Keratinocyte (primary cell): ENCODE data around the gene FOXO1. TPM values are rescaled to one million over a fixed set of nuclear protein-coding genes. Genes with fewer than 3 reads are reported as not detected.

Source experiments
- DNase-seq: peaks from one replicate; pipeline ENCODE4 v3.0.0-alpha.2; 2011; ENCODE audit warnings: low read depth, missing footprints, low spot score
- FAIRE-seq: peaks from 2 replicates; lab custom pipeline; 2011; peaks lifted over from hg19 to GRCh38; lab: Jason Lieb, UNC
- H2AFZ ChIP-seq: 2 replicates; pipeline ENCODE4 v1.6.0; 2012; ENCODE audit warnings: low read length, control low read depth, inconsistent platforms; ENCODE audit not compliant: control insufficient read depth
- H3K27ac ChIP-seq: 2 replicates; pipeline ENCODE4 v1.5.1; 2011; ENCODE audit warnings: low read length; ENCODE audit not compliant: control insufficient read depth, insufficient read depth
- H3K27me3 ChIP-seq: 3 replicates; pipeline ENCODE4 v1.6.0; 2011; ENCODE audit warnings: low read length; ENCODE audit not compliant: control insufficient read depth, insufficient read depth; ENCODE audit errors: extremely low read depth
- H3K36me3 ChIP-seq, 2 experiments: 2 replicates in 1 of 2; 3 replicates in 1 of 2; pipeline ENCODE4 v1.5.1; 2011; ENCODE audit warnings: low read length in 2 of 2, mild to moderate bottlenecking in 1 of 2; ENCODE audit not compliant: control insufficient read depth in 2 of 2, insufficient read depth in 2 of 2; ENCODE audit errors: extremely low read depth in 1 of 2
- H3K4me1 ChIP-seq: 3 replicates; pipeline ENCODE4 v1.5.1; 2011; ENCODE audit warnings: low read length; ENCODE audit not compliant: control insufficient read depth, insufficient read depth; ENCODE audit errors: extremely low read depth
- H3K4me2 ChIP-seq: 3 replicates; pipeline ENCODE4 v1.6.0; 2011; ENCODE audit warnings: low read depth, low read length; ENCODE audit not compliant: control insufficient read depth, insufficient read depth; ENCODE audit errors: extremely low read depth
- H3K4me3 ChIP-seq, 3 experiments: fragments of 200-600 bp in 1 of 3; sonication (generic) in 1 of 3; 2 replicates in 2 of 3; 3 replicates in 1 of 3; pipeline ENCODE4 v1.5.1; 2011 to 2016; ENCODE audit warnings: low read length in 3 of 3, mild to moderate bottlenecking in 3 of 3, control low read depth in 2 of 3, inconsistent platforms in 1 of 3, low read depth in 1 of 3, mixed read lengths in 1 of 3, mixed run types in 1 of 3, moderate library complexity in 1 of 3; ENCODE audit not compliant: control insufficient read depth in 2 of 3, insufficient read depth in 2 of 3; ENCODE audit errors: extremely low read depth in 1 of 3
- H3K79me2 ChIP-seq: 2 replicates; pipeline ENCODE4 v1.6.0; 2012; ENCODE audit warnings: low read length; ENCODE audit not compliant: control insufficient read depth, insufficient read depth
- H3K9ac ChIP-seq: 3 replicates; pipeline ENCODE4 v1.6.0; 2011; ENCODE audit warnings: low read length; ENCODE audit not compliant: control insufficient read depth, insufficient read depth; ENCODE audit errors: extremely low read depth
- H3K9me1 ChIP-seq: 3 replicates; pipeline ENCODE4 v1.6.0; 2011; ENCODE audit warnings: low read length; ENCODE audit not compliant: control insufficient read depth, insufficient read depth; ENCODE audit errors: extremely low read depth
- H3K9me3 ChIP-seq: 2 replicates; pipeline ENCODE4 v1.5.1; 2012; ENCODE audit warnings: low read depth, low read length; ENCODE audit not compliant: control insufficient read depth
- H4K20me1 ChIP-seq: 3 replicates; pipeline ENCODE4 v1.6.0; 2011; ENCODE audit warnings: low read length; ENCODE audit not compliant: control insufficient read depth, insufficient read depth; ENCODE audit errors: extremely low read depth
- EZH2 ChIP-seq: IDR thresholded peaks from one replicate; pipeline ENCODE4 v1.6.1; 2012; ENCODE audit warnings: inconsistent platforms, mild to moderate bottlenecking, low read length, moderate library complexity
- dilution Hi-C: fragments of 300-500 bp; cut with MboI; formaldehyde crosslinking; loops from one replicate; pipeline ENCODE4 v1.7.0; 2020; ENCODE audit warnings: low sequenced_read_pairs; ENCODE audit not compliant: extremely low pct_ligation_motif_present
- polyA plus RNA-seq, 5 experiments: library from polyadenylated mRNA; depleted of rRNA in 3 of 5; stranded (reverse) in 3 of 5; stranded (forward) in 1 of 5; unstranded in 1 of 5; fragments of >200 nt; gene quantifications; 1 replicate in 1 of 5; 2 replicates in 3 of 5; 3 replicates in 1 of 5; pipeline versions ENCODE4 v1.2.1 to v1.2.3, GENCODE V29; 2011 to 2012; ENCODE audit warnings: missing spikeins in 2 of 5, low read depth in 1 of 5, low replicate concordance in 1 of 5
- TF ChIP-seq, protein P1 (sequence below), 3 experiments: IDR thresholded peaks in 1 of 3; conservative IDR thresholded peaks in 1 of 3; optimal IDR thresholded peaks in 1 of 3; 2 replicates in 2 of 3; 3 replicates in 1 of 3; pipeline versions ENCODE3 to v1.5.1; 2011; ENCODE audit warnings: low read length in 3 of 3, mild to moderate bottlenecking in 3 of 3, moderate library complexity in 2 of 3, control low read depth in 1 of 3, inconsistent platforms in 1 of 3; ENCODE audit not compliant: insufficient read depth in 2 of 3; ENCODE audit errors: extremely low read depth in 1 of 3

Gene FOXO1
- polyA plus RNA-seq, 1 donor (not counting 4 experiments of a cell fraction or from before 2014, with no cell fraction given) = 8.3 TPM

DNA sequence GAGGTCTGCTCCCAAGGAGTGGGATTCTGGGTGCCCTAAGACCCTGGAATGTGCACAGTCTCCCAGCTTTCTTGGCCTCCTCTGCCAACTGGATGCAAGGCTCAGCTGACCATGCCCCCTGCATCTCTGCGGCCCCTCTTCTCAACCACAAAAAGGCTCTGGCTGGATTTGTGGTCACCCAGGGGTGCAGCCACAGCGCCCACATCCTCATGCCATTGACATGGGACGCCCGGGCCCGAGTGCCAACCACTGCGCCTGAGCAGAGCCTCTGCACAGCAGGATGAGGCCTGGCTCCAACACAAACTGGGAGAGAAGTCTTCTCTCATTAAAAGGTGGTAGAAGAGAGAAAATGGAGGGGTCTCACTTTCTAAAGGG is 103.5 kb downstream of the FOXO1 start:
- H3K79me2 ChIP-seq = peaks cover 4% of the 10 kb centered on the region
- no peak for TF ChIP-seq EZH2
- TF ChIP-seq, protein P1, sequence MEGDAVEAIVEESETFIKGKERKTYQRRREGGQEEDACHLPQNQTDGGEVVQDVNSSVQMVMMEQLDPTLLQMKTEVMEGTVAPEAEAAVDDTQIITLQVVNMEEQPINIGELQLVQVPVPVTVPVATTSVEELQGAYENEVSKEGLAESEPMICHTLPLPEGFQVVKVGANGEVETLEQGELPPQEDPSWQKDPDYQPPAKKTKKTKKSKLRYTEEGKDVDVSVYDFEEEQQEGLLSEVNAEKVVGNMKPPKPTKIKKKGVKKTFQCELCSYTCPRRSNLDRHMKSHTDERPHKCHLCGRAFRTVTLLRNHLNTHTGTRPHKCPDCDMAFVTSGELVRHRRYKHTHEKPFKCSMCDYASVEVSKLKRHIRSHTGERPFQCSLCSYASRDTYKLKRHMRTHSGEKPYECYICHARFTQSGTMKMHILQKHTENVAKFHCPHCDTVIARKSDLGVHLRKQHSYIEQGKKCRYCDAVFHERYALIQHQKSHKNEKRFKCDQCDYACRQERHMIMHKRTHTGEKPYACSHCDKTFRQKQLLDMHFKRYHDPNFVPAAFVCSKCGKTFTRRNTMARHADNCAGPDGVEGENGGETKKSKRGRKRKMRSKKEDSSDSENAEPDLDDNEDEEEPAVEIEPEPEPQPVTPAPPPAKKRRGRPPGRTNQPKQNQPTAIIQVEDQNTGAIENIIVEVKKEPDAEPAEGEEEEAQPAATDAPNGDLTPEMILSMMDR (optimal IDR thresholded peaks at IDR 0.05 in 1 of 3, IDR thresholded peaks at IDR 0.05 in 1 of 3, conservative IDR thresholded peaks at IDR 0.05 in 1 of 3; ENCODE audit: extremely low read depth in 1 of 3, insufficient read depth in 2 of 3, low read length in 3 of 3) = no peak
- H4K20me1 ChIP-seq = no peaks in the 10 kb centered on the region
- H3K9me1 ChIP-seq = no peaks in the 10 kb centered on the region
- H3K4me1 ChIP-seq = no peaks in the 10 kb centered on the region
- H3K9ac ChIP-seq = no peak overlapping the region
- H3K9me3 ChIP-seq = no peaks in the 10 kb centered on the region
- peaks cover 0 to 2% of the 10 kb centered on the region in 2 experiments for H3K36me3 ChIP-seq
- DNase-seq (no peak), FAIRE-seq (no peak)
- H3K4me2 ChIP-seq = no peak overlapping the region
- dilution Hi-C loops = no loop called here
- H3K4me3 ChIP-seq = no peak overlapping the region
- H2AFZ ChIP-seq = no peak overlapping the region
- no peak overlapping the region for H3K27ac ChIP-seq
- no peaks in the 10 kb centered on the region for H3K27me3 ChIP-seq

DNA sequence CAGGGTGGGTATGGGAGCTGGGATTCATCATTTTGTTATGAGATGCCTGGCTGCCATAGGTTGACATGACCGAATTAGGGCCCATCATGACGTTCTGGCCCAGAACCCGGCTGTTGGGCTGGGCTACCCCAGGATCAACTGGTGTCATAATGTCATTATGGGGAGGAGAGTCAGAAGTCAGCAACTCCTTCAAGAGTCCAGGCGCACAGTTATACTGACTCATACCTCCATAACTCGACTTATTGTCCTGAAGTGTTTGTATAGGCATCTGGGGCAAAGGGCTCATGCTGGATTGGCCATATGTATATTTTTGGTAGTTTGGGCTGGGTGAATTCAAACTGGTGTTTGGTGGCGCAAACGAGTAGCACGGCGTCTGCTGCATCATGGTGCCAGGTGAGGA is 106.5 kb downstream of the FOXO1 start:
- Histone ChIP-seq H3K36me3 (peaks cover 0 to 2% of the 10 kb centered on the region in 2 experiments), H3K4me1 (no peaks in the 10 kb centered on the region), H3K9me1 (no peaks in the 10 kb centered on the region), H3K4me2 (no peak overlapping the region), H3K9ac (no peak overlapping the region), H2AFZ (no peak overlapping the region), H3K4me3 (no peak overlapping the region), H4K20me1 (no peaks in the 10 kb centered on the region), H3K79me2 (peaks cover 2% of the 10 kb centered on the region), H3K9me3 (no peaks in the 10 kb centered on the region), H3K27ac (no peak overlapping the region), H3K27me3 (no peaks in the 10 kb centered on the region)
- FAIRE-seq = no peak
- no peak for DNase-seq
- dilution Hi-C loops = no loop called here
- TF ChIP-seq, protein P1 (optimal IDR thresholded peaks at IDR 0.05 in 1 of 3, IDR thresholded peaks at IDR 0.05 in 1 of 3, conservative IDR thresholded peaks at IDR 0.05 in 1 of 3; ENCODE audit: extremely low read depth in 1 of 3, insufficient read depth in 2 of 3, low read length in 3 of 3) = no peak
- TF ChIP-seq EZH2 = no peak
